H9 (cell line): ENCODE data around the gene PTPN21. TPM values are rescaled to one million over a fixed set of nuclear protein-coding genes. Genes with fewer than 3 reads are reported as not detected.

Experiments
- DNase-seq: peaks from one replicate; pipeline ENCODE4 v3.0.0-alpha.2; 2017
- H2AFZ ChIP-seq: one replicate; pipeline ENCODE4 v1.6.1; 2013; ENCODE audit warnings: mild to moderate bottlenecking, low read length, control low read depth, moderate library complexity
- H2AK5ac ChIP-seq: 2 replicates; pipeline ENCODE4 v1.6.1; 2013; ENCODE audit warnings: low read length, control low read depth, mixed read lengths; ENCODE audit not compliant: insufficient read length
- H2BK120ac ChIP-seq: one replicate; pipeline ENCODE4 v1.6.1; 2013; ENCODE audit warnings: low read depth, mild to moderate bottlenecking, low read length, control low read depth, inconsistent platforms; ENCODE audit not compliant: poor library complexity, severe bottlenecking
- H2BK12ac ChIP-seq: 2 replicates; pipeline ENCODE4 v1.6.1; 2013; ENCODE audit warnings: low read length, control low read depth, mixed read lengths, low read depth; ENCODE audit not compliant: insufficient read length
- H2BK15ac ChIP-seq: 2 replicates; pipeline ENCODE4 v1.6.1; 2013; ENCODE audit warnings: low read depth, low read length, control low read depth
- H2BK20ac ChIP-seq: one replicate; pipeline ENCODE4 v1.6.1; 2013; ENCODE audit warnings: low read depth, mild to moderate bottlenecking, low read length, control low read depth, inconsistent platforms; ENCODE audit not compliant: poor library complexity, severe bottlenecking
- H2BK5ac ChIP-seq: 2 replicates; pipeline ENCODE4 v1.6.1; 2013; ENCODE audit warnings: low read length, control low read depth, mixed read lengths; ENCODE audit not compliant: insufficient read length
- H3K14ac ChIP-seq: 2 replicates; pipeline ENCODE4 v1.6.1; 2013; ENCODE audit warnings: low read length, control low read depth; ENCODE audit not compliant: insufficient read depth
- H3K18ac ChIP-seq: 2 replicates; pipeline ENCODE4 v1.6.1; 2013; ENCODE audit warnings: low read depth, mild to moderate bottlenecking, mixed read lengths, low read length, control low read depth; ENCODE audit not compliant: insufficient read length
- H3K23ac ChIP-seq: 2 replicates; pipeline ENCODE4 v1.6.1; 2013; ENCODE audit warnings: low read length, control low read depth, mixed read lengths, low read depth; ENCODE audit not compliant: insufficient read length
- H3K23me2 ChIP-seq: 2 replicates; pipeline ENCODE4 v1.6.1; 2013; ENCODE audit warnings: low read depth, mild to moderate bottlenecking, mixed read lengths, low read length, control low read depth; ENCODE audit not compliant: insufficient read length, poor library complexity, severe bottlenecking
- H3K27ac ChIP-seq: 2 replicates; pipeline ENCODE4 v1.5.1; 2013; ENCODE audit warnings: low read length, control low read depth, mixed read lengths, low read depth; ENCODE audit not compliant: insufficient read length
- H3K27me3 ChIP-seq: 2 replicates; pipeline ENCODE4 v1.6.1; 2013; ENCODE audit warnings: low read length, control low read depth, inconsistent platforms; ENCODE audit not compliant: insufficient read depth
- H3K4ac ChIP-seq: 2 replicates; pipeline ENCODE4 v1.6.1; 2013; ENCODE audit warnings: low read depth, mild to moderate bottlenecking, control low read depth, inconsistent platforms, low read length, moderate library complexity
- H3K4me1 ChIP-seq: 2 replicates; pipeline ENCODE4 v1.6.1; 2013; ENCODE audit warnings: low read length, control low read depth, inconsistent platforms; ENCODE audit not compliant: insufficient read depth
- H3K4me2 ChIP-seq: 2 replicates; pipeline ENCODE4 v1.6.1; 2013; ENCODE audit warnings: low read length, control low read depth, mixed read lengths; ENCODE audit not compliant: insufficient read length, insufficient read depth
- H3K56ac ChIP-seq: 2 replicates; pipeline ENCODE4 v1.6.1; 2013; ENCODE audit warnings: low read depth, mild to moderate bottlenecking, mixed read lengths, low read length, control low read depth; ENCODE audit not compliant: insufficient read length
- H3K79me1 ChIP-seq: 2 replicates; pipeline ENCODE4 v1.6.1; 2013; ENCODE audit warnings: low read depth, mild to moderate bottlenecking, moderate library complexity, low read length, control low read depth, inconsistent platforms; ENCODE audit not compliant: insufficient read depth, poor library complexity, severe bottlenecking
- H3K79me2 ChIP-seq: 2 replicates; pipeline ENCODE4 v1.6.1; 2013; ENCODE audit warnings: low read length, control low read depth, inconsistent platforms; ENCODE audit not compliant: insufficient read depth
- H3K9ac ChIP-seq: 2 replicates; pipeline ENCODE4 v1.6.1; 2013; ENCODE audit warnings: low read length, control low read depth, mixed read lengths; ENCODE audit not compliant: insufficient read length; ENCODE audit errors: extremely low read depth
- H3K9me3 ChIP-seq: one replicate; pipeline ENCODE4 v1.6.1; 2013; ENCODE audit warnings: low read depth, low read length, inconsistent platforms; ENCODE audit not compliant: control insufficient read depth
- H3T11ph ChIP-seq: one replicate; pipeline ENCODE4 v1.6.1; 2013; ENCODE audit warnings: mild to moderate bottlenecking, low read length, control low read depth, inconsistent platforms
- H4K20me1 ChIP-seq: one replicate; pipeline ENCODE4 v1.6.1; 2013; ENCODE audit not compliant: control insufficient read depth, insufficient read length, insufficient read depth
- H4K5ac ChIP-seq: 2 replicates; pipeline ENCODE4 v1.6.1; 2013; ENCODE audit warnings: low read depth, mild to moderate bottlenecking, mixed read lengths, low read length, control low read depth; ENCODE audit not compliant: insufficient read length
- H4K8ac ChIP-seq: replicated peaks from 2 replicates; pipeline ENCODE4 v1.6.1; 2013; ENCODE audit warnings: low read length, control low read depth, mixed read lengths, low read depth; ENCODE audit not compliant: insufficient read length
- H4K91ac ChIP-seq: 2 replicates; pipeline ENCODE4 v1.6.1; 2013; ENCODE audit warnings: low read depth, mild to moderate bottlenecking, moderate library complexity, mixed read lengths, low read length, control low read depth; ENCODE audit not compliant: insufficient read length
- H3K27ac Mint-ChIP-seq, 3 experiments: 2 replicates in 2 of 3; 3 replicates in 1 of 3; pipeline ENCODE4 v1.8.0; 2020 to 2021; ENCODE audit warnings: mixed read lengths in 3 of 3, mild to moderate bottlenecking in 1 of 3, moderate library complexity in 1 of 3
- H3K27me3 Mint-ChIP-seq: 2 replicates; pipeline ENCODE4 v1.8.0; 2021; ENCODE audit warnings: low read depth, mild to moderate bottlenecking, moderate library complexity, mixed read lengths
- H3K36me3 Mint-ChIP-seq, 3 experiments: 2 replicates in 2 of 3; 3 replicates in 1 of 3; pipeline ENCODE4 v1.8.0; 2020 to 2021; ENCODE audit warnings: low read depth in 3 of 3, mixed read lengths in 3 of 3; ENCODE audit not compliant: insufficient read depth in 1 of 3
- H3K4me1 Mint-ChIP-seq, 2 experiments: 2 replicates each; pipeline ENCODE4 v1.8.0; 2020; ENCODE audit warnings: mixed read lengths in 2 of 2
- H3K4me3 Mint-ChIP-seq, 2 experiments: 2 replicates in 1 of 2; 3 replicates in 1 of 2; pipeline ENCODE4 v1.8.0; 2020 to 2021; ENCODE audit warnings: mild to moderate bottlenecking in 2 of 2, mixed read lengths in 2 of 2, moderate library complexity in 1 of 2
- H3K9me3 Mint-ChIP-seq, 2 experiments: 2 replicates in 1 of 2; 3 replicates in 1 of 2; pipeline ENCODE4 v1.8.0; 2020; ENCODE audit warnings: mild to moderate bottlenecking in 2 of 2, mixed read lengths in 2 of 2, moderate library complexity in 1 of 2
- CTCF ChIP-seq: fragments of 200-600 bp; sonication (generic); conservative IDR thresholded peaks from 3 replicates; pipeline ENCODE4 v1.8.0; 2021; ENCODE audit warnings: antibody characterized with exemption, mild to moderate bottlenecking
- WGBS: extraction: QIAGEN DNeasy Blood & Tissue Kit; methylation state at CpG from one replicate; pipeline ENCODE4 v1.1.7; 2013; ENCODE audit warnings: missing lambda C conversion rate, low lambda C conversion rate, mixed read lengths; ENCODE audit not compliant: insufficient read length; ENCODE audit errors: extremely low coverage; 5-methylcytosine and 5-hydroxymethylcytosine counted together
- total RNA-seq: library from RNA; stranded (reverse); gene quantifications from 2 replicates; pipeline ENCODE4 v1.2.1, GENCODE V29; 2021

PTPN21 gene
- total RNA-seq, 1 experiment from 2014 or later: 14.3 TPM

- no peak within 1 kb of the TSS for H3K27ac ChIP-seq
- WGBS: no CpG with 5 or more reads among the region's 99 CpGs
- no peaks in the 10 kb centered on the region for H3K9me3 Mint-ChIP-seq
- no peak within 1 kb of the TSS for H2BK5ac ChIP-seq
- H3K4me2 ChIP-seq: peak within 1 kb of the TSS; percentile 79
- no peak within 1 kb of the TSS; the same call in 1 of the 2 replicates for H2BK15ac ChIP-seq
- H3K27me3 Mint-ChIP-seq: peaks cover 1% of the 10 kb centered on the region; the same call in 1 of the 2 replicates
- peak within 1 kb of the TSS; percentile 33 for H4K91ac ChIP-seq
- no peaks in the 10 kb centered on the region for H3K27me3 ChIP-seq
- peaks cover 19 to 21% of the 10 kb centered on the region in 2 experiments for H3K4me1 Mint-ChIP-seq
- H4K8ac ChIP-seq: no peak within 1 kb of the TSS
- no peak within 1 kb of the TSS for H2BK20ac ChIP-seq
- peaks cover 3% of the 10 kb centered on the region; the same call in 1 of the 2 replicates for H3K79me2 ChIP-seq
- peak within 1 kb of the TSS; percentile 93 for H3K18ac ChIP-seq
- H2BK120ac ChIP-seq: no peak within 1 kb of the TSS
- peaks cover 3% of the 10 kb centered on the region for H3K23me2 ChIP-seq
- H3K9ac ChIP-seq: peak within 1 kb of the TSS; percentile 87
- peak within 1 kb of the TSS; percentile 95 to 98 (median 97) for H3K27ac Mint-ChIP-seq
- DNase-seq: peak; percentile 90
- H2AFZ ChIP-seq: no peak within 1 kb of the TSS
- H3K9me3 ChIP-seq: no peaks in the 10 kb centered on the region
- H3K14ac ChIP-seq: peak within 1 kb of the TSS; percentile 90
- H3K79me1 ChIP-seq: no peaks in the 10 kb centered on the region
- peak within 1 kb of the TSS; percentile 1 for H4K5ac ChIP-seq
- no peak within 1 kb of the TSS for H3K23ac ChIP-seq
- H3K4me3 Mint-ChIP-seq: peak within 1 kb of the TSS; percentile 88 to 93
- H2AK5ac ChIP-seq: no peak within 1 kb of the TSS
- no peak within 1 kb of the TSS for H3K56ac ChIP-seq
- H3T11ph ChIP-seq: no peak within 1 kb of the TSS
- TF ChIP-seq CTCF: no peak
- H3K4ac ChIP-seq: no peak within 1 kb of the TSS
- no peaks in the 10 kb centered on the region for H4K20me1 ChIP-seq
- peak within 1 kb of the TSS; percentile 55 for H2BK12ac ChIP-seq
- H3K4me1 ChIP-seq: no peaks in the 10 kb centered on the region
- peaks cover 13 to 26% (median 20%) of the 10 kb centered on the region in 3 experiments; a peak in 6 of 7 replicates for H3K36me3 Mint-ChIP-seq
Measured at GRCh38 chr14:88562831-88563686, 8.3 kb upstream of the PTPN21 start, which contains the start of gene ZC3H14. TSS of gene ZC3H14 (plus strand) at chr14:88563037. CDS start at chr14:88563134, 97 bp downstream.
